NCI-H1417 (cell line): ENCODE measurements around the gene RNF111.
A peak's percentile ranks its signal among the peaks of the same experiment; 100 is the strongest.
"Not testable (repeated sequence)": the region's sequence is repeated elsewhere in the genome, so short reads cannot be mapped to it uniquely, and the experiment has no call there.

Source experiments
- DNase-seq, 3 experiments: peaks; one replicate each; lab custom pipeline; 2025; lab: John Stamatoyannopoulos, UW

Gene RNF111

GRCh38 chr15:59059076-59059597 is 71.7 kb downstream of the RNF111 start:
- DNase-seq = no peak

DNA sequence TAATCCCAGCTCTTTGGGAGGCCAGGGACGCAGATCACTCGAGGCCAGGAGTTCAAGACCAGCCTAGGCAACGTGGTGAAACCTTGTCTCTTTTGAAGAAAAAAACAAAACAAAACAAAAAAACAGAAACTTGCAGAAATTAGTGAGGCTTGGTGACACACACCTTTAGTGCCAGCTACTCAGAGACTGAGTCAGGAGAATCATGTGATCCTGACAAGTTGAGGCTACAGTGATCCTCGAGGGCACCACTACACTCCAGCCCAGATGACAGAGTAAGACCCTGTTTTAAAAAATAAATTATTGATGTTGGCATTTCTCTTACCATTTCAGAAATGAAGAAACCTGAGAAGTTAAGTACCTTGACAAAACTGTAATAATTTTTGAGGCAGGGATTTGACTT is 72.9 kb downstream of the RNF111 start:
- no peak for DNase-seq

GRCh38 chr15:59063042-59063441 is 75.6 kb downstream of the RNF111 start:
- DNase-seq = no peak

DNA sequence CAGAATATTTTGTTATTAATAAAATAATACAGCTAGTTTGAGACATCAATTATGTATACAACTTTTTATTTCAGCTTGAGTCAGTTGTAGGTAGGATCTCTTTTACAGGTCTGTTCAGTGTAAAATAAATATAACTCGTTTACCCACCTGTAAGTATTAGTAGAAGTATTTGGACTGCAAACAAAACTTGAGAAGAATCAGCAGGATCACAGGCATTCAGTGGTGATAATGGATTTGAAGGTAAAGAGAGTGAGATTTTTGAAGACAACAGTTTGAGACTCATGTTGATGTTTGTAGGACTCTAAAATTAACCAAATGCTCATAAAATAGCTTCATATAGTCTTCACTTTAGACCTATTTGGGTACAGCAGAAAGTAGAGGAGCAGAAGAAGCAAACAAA is 82.0 kb downstream of the RNF111 start:
- no peak for DNase-seq

- DNase-seq = no peak
These were observed 87.1 kb downstream of the RNF111 start for GRCh38 chr15:59074607-59075006.

DNA sequence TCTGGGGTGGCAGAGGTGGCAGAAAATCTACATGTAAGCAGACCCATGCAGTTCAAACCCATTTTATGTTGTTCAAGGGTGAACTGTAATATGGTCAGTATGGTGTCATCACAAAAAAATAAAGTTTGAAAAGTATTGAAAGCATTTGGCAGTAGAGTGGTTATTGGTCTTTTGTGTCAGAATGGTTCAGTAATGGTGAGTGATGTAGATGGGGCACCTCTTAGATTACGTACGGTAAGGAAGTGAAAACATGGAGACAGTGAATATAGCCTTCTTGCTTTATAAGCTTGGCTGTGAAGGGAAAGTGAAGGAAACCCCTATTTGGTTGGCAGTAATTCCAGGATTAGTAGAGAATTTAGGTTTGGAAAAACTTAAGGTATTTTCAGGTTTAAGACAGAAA is 100.3 kb downstream of the RNF111 start:
- DNase-seq = no peak

GRCh38 chr15:59094077-59094476 is 106.6 kb downstream of the RNF111 start:
- DNase-seq = no peak

DNA sequence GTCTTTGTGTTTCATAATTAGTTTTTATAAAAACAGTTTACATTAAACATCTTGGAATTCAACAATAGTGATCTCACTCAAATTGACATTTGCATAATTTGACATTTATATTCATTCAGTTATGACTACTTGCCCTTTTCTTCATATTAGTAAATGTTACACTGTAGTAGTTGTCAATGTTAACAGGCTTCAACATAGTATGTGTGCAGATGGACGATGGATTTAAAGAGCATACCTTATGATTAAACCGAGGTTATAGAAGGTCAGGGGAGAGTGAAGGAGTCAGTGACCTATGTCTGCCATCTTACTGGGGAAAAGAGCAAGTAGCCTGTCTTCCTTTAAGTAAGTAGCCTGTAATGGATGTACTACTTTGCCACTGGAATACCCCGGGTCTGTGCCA is 109.0 kb downstream of the RNF111 start:
- DNase-seq = no peak

GRCh38 chr15:59099162-59099685 is 111.8 kb downstream of the RNF111 start:
- no peak for DNase-seq

- DNase-seq = no peak
These were observed 117.1 kb downstream of the RNF111 start for GRCh38 chr15:59104602-59104911.

DNA sequence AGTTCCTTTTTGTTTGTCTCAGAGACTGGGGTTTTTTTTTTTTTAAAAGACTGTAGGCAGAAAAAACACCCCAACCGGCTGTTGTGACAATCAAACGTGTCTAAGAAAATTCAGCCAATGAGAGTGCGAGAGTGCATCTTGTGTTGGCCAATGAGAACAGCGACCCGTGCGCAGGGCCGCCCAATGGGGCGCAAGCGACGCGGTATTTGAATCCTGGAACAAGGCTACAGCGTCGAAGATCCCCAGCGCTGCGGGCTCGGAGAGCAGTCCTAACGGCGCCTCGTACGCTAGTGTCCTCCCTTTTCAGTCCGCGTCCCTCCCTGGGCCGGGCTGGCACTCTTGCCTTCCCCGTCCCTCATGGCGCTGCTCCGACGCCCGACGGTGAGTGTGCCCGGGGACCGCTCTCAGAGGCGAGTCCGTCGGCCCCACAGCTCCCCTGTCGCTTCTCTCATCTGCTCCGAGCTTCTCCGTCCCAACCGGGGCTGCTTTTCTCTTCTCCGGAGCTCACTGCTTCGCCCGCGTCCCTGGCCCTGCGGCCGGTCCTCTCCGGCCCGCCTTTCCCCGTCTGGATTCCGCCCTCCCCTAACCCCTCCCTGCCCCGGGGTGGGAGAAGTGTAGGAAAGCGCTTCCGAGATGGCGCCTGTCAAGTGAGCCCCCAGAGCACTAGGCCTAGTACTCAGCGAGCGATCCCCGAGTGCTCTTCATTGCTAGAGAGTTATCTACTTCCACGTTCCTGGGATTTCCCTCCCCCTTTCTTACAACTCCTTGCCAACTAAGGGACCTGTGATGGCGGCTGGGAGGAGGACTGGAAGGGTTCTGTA is 117.7 kb downstream of the RNF111 start, which contains the start of gene CCNB2:
Gene CCNB2, plus strand, starts transcription at position 235 of the 821 bp plus-strand sequence. Its CDS starts 123 bp downstream, at position 358.
- DNase-seq = peak; percentile 84 to 98 (median 93)

GRCh38 chr15:59105854-59106253 is 118.4 kb downstream of the RNF111 start:
- peak in 1 of 3 experiments; percentile 40 for DNase-seq

GRCh38 chr15:59111251-59111650 is 123.8 kb downstream of the RNF111 start:
- no peak for DNase-seq

DNA sequence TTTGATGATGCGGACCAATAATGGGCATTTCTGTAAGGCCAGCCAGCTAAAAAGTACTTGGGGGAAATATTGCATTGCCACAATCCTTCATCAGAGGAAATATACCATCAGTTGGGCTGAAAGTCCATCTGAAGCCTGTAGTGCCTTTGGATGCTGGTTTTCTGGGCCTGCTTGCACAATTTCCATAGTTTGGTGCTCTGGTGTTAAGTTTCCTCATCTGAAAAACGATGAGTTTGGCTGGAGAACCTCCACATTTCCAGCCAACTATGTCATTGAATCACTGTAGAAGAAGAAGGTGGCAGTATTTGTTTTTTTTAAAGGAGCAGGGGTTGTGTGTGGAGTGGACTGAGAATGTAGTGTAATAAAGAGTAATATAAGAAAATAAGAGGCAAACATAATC is 127.6 kb downstream of the RNF111 start:
- DNase-seq = no peak

- no peak for DNase-seq
These were observed 128.7 kb downstream of the RNF111 start for GRCh38 chr15:59116141-59116540.

GRCh38 chr15:59116771-59117170 is 129.3 kb downstream of the RNF111 start:
- DNase-seq = no peak

DNA sequence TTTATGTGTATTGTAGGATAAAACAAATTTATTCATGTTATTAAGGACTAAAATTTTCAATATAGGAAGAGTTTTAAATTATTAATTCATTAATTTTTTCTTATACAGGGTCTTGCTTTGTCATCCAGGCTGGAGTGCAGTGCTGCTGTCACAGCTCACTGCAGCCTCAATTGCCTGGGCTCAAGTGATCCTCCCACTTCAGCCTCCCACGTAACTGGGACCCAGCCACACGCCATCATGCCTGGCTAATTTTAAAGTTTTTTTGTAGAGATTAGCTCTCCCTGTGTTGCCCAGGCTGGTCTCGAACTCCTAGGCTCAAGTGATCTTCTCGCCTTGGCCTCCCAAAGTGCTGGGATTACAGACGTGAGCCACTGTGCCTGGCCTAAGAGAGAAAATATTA is 132.2 kb downstream of the RNF111 start:
- no peak for DNase-seq

DNA sequence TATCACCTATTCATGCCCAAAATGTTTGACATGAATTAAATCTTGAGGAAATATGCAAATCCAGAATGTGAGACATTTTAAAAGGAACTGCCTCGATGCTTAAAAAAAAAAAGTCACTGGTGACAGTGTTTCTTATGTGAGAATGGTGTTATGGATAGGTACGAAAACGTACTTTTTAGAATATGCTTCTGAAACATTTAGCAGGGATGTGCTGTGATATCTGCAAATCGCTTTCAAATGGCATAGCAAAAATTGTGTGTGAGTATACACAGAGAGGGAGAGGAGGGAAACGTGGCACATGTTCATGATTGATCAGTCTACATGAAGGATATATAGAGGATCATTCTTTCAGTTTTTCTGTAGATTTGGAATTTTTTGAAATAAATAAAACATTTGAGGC is 133.5 kb downstream of the RNF111 start:
- no peak for DNase-seq

GRCh38 chr15:59124261-59124660 is 136.8 kb downstream of the RNF111 start:
- DNase-seq = peak in 2 of 3 experiments; percentile 12 to 66

GRCh38 chr15:59125683-59126082 is 138.2 kb downstream of the RNF111 start:
- DNase-seq = not testable (repeated sequence)

DNA sequence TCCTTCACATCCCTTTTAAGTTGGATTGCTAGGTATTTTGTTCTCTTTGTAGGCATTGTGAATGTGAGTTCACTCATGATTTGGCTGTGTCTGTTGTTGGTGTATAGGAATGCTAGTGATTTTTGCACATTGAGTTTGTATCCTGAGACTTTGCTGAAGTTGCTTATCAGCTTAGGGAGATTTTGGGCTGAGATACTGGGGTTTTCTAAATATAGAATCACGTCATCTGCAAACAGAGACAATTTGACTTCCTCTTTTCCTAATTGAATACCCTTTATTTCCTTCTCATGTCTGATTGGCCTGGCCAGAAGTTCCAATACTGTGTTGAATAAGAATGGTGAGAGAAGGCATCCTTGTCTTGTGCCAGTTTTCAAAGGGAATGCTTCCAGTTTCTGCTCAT is 139.8 kb downstream of the RNF111 start:
- DNase-seq = not testable (repeated sequence)

GRCh38 chr15:59131456-59131855 is 144.0 kb downstream of the RNF111 start:
- no peak for DNase-seq

- no peak for DNase-seq
These were observed 144.6 kb downstream of the RNF111 start for GRCh38 chr15:59131969-59132562.
